Brain pericyte (primary cell): ENCODE measurements around the gene NAXE.
"Not testable (repeated sequence)": the region's sequence is repeated elsewhere in the genome, so short reads cannot be mapped to it uniquely, and the experiment has no call there.

ENCODE experiments used
- DNase-seq: peaks from one replicate; pipeline ENCODE4 v3.0.0-alpha.2; 2012; ENCODE audit warnings: low read depth, low spot score

NAXE gene

DNA sequence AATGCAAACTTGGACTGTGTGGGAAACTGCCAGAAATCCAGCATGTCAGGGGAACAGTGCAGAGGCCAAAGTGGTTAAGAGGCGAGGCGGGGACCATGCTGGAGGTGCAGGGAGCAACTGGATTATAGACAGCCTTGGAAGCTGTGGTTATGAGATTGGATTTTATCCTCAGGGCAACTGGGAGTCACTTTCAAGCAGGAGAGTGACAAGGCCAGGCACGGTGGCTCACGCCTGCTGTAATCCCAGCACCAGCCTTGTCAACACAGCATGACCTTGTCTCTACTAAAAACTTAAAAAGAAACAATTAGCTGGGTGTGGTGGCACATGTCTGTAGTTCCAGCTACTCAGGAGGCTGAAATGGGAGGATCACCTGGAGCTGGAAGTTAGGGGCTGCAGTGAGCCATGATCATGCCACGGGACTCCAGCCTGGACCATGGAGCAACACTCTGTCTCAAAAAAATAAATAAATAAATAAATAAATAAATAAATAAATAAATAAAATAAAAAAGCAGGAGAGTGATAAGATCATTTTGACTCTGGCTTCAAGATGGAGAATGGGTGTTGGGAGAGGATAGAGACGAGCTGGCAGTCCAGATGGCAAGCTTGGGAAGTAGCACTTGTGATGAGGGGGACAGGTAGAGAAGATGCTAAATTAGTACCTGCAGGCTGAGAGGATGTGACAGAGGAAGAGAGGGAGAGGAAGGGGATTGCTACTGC, 31.2 kb downstream of the NAXE start:
- DNase-seq, result no peak

DNA sequence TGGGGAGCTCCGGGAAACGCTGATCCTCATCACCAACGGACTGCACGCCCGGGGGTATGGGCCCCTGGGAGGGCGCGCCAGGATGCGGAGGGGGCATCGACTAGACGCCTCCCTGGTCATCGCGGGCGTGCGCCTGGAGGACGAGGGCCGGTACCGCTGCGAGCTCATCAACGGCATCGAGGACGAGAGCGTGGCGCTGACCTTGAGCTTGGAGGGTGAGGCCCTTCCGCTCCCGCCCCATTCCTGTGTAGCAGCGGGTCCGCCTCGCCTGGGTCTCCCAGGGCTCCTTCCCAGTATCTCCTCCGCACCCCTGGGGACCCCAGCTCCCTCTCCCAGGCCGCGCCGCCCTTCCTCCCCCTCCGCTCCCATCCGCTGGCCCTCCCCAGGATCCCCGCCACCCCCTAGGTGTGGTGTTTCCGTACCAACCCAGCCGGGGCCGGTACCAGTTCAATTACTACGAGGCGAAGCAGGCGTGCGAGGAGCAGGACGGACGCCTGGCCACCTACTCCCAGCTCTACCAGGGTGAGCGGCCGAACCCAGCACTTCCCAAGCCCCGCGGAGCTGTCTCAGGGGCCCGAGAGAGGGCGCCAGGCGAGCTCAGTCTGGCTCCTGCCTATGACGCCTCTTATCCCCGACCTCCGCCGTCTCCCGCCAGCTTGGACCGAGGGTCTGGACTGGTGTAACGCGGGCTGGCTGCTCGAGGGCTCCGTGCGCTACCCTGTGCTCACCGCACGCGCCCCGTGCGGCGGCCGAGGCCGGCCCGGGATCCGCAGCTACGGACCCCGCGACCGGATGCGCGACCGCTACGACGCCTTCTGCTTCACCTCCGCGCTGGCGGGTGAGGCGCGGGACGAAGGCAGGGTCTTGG, 32.6 kb downstream of the NAXE start:
- DNase-seq, result no peak

DNA sequence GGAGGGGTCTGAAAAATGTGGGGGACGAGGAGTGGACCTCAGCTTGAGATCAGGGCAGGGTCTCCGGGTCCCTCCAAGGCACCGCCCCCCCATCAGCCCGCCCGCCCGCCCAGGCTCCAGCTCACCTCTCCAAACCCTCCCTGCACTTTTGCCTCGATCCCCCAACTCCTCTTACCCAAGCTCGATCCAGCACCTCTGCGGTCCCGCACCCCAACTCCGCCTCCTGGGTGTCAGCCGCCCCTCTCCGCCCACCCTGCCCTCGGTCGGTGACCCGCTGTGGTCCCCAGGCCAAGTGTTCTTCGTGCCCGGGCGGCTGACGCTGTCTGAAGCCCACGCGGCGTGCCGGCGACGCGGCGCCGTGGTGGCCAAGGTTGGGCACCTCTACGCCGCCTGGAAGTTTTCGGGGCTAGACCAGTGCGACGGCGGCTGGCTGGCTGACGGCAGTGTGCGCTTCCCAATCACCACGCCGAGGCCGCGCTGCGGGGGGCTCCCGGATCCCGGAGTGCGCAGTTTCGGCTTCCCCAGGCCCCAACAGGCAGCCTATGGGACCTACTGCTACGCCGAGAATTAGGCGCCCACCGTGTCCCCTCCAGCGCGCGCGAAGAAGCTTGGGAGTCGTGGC, 33.3 kb downstream of the NAXE start:
- DNase-seq, result no peak

DNA sequence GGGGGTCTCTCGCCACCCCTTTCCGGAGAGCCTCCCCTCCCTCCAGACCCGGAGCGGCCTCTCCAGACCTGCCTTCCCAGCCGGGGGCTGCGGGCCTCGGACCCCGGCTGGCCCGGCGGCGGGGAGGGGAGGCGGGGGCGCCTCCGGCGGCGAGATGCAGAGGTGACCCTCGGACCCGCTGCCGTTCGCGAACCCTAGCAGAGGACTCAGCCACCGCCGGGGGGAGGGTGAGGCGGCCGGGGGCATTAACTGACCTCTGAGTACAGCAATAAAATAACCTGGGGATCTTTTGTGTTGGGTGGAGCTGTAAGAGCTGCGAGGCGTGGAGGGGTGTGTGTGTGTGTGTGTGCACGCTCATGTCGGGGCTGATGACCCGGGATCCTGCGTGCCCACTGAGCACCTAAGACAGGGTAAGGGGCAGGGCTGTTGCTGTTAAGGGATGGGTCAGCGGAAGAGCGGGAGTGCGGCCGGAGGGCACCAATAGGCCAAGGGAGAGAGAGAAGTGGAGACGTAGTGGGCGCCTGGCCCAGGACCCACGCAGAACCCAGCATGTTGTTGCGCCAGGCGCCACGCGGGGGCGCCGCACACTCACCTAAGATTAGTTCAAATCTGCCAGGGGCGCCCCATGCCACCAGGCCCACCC, 34.0 kb downstream of the NAXE start:
- no peak for DNase-seq

DNA sequence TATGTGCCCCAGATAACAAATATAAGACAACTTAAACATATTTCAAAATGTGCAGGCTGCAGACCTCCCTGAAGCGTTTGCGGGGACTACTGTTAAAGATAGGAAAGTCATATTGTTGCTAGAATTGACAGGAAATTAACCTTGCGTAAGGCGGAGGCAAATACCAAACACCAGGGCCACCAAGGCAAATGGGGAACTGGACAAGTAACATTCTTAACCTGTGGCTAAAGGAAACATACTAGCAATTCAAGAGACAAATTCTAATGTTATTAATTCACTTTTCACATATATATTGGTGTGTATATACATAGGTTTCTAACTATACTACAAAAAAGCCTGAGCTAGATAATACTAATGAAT, 34.5 kb downstream of the NAXE start:
- no peak for DNase-seq

DNA sequence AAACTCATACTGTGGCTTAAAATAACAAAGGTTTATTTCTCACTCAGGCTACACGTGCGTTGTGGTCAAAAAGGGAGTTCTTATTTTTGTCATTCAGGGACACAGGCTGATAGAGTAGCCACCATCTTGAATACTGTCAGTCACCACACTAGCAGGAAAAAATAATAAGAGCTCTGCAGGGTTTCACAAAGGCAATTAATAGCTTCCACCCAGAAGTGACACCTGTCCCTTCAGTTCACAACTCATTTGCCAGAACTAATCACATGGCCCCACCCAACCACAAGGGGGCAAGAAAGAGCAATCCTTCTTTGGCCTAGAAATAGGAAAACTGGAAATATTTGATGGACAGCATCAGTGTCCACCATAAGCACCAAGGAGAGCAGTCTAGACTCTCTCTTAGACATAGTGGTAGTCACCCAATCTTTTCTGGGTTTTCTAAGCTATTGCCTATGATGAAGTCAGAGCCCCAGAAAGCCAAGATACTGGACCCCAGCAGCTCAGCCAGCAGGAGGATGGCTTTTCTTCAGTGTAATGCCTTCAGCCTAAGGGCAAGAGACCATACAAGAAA, 35.8 kb downstream of the NAXE start:
- no peak for DNase-seq

DNA sequence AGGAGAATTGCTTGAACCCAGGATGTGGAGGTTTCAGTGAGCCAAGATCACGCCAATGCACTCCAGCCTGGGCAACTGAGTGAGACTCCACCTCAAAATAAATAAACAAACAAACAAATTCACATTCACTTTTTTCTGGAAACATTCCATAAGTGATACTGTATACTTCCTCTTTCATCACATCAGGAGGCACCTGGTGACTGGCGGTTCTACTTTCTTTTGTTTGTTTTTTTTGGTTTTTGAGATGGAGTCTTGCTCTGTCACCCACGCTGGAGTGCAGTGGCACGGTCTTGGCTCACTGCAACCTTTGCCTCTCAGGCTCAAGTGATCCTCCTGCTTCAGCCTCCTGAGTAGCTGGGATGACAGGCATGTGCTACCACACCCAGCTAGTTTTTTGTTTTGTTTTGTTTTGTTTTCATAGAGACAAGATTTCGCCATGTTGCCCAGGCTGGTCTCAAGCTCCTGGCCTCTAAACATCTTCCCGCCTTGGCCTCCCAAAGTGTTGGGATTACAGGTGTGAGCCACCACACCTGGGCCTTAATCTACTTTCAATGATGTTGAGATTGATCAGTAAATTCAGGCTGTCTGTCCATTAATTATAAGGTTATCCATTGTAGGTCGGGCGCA, 38.4 kb downstream of the NAXE start:
- DNase-seq, result no peak

DNA sequence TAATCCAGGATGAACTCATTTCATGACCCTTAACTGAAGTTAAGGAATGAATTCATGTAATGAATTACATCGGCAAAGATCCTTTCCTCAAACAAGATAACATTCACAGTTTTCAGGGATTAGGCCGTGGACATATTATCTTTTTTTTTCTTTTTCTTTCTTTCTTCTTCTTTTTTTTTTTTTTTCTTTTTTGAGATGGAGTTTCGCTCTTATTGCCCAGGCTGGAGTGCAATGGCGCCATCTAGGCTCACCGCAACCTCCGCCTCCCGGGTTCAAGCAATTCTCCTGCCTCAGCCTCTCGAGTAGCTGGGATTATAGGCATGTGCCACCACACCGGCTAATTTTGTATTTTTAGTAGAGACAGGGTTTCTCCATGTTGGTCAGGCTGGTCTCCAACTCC, 39.6 kb downstream of the NAXE start:
- not testable (repeated sequence) for DNase-seq

DNA sequence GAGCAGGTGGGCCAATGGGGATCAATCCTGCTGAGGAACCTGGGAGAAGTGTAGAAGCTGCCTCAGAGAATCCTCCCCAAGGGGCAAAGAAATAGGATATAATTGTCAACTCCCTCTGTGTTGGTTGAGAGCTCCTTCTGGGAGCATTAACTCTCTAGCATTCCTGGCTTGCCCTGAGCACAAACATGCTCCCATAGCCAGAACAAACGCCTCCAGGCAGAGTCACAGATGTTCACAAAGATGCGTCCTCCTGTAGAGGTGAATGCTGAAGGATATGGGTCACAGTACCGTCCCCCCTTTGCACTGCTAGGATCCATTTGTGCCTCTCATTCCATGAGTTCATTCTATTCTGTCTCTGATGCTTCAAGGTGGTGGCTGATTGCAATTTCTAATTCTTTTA, 40.8 kb downstream of the NAXE start:
- no peak for DNase-seq

DNA sequence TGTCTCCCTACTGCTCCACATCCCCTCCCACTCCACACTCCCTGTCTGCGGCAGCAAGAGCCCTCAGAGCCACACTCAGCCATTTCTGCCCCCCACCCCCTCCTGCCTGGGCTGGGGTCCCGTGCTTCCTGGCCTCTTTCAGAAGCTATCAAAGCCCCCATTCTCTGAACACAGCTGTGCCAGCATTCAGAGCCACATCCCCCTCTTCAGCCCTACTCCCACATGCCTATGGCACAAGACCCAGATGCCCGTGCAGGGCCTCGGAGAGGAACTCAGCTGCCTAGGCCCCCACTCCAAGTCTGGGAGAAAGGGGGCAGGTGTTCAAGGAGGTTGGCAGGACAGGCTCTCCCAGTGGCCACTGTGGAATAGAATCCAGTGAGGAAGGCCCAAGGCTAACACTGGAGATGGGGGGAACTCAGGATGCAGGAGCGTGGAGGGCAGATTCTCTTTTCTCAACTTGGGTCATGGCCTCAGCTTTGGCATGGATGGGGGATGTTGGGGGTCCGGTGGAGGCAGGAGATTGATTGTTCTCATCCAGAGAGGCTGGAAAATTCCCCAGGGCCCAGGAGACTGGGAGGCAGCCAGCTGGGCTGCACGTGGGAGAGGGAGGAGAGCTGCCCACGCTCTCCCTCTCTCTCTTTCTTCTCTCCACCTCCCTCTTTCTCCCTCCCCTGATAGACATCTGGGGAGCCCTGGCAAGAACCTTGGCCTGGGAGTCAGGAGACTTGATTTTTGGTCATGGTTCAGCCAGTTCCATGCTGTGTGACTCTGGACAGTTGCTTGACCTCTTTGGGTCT, 46.8 kb downstream of the NAXE start:
- DNase-seq, result no peak

DNA sequence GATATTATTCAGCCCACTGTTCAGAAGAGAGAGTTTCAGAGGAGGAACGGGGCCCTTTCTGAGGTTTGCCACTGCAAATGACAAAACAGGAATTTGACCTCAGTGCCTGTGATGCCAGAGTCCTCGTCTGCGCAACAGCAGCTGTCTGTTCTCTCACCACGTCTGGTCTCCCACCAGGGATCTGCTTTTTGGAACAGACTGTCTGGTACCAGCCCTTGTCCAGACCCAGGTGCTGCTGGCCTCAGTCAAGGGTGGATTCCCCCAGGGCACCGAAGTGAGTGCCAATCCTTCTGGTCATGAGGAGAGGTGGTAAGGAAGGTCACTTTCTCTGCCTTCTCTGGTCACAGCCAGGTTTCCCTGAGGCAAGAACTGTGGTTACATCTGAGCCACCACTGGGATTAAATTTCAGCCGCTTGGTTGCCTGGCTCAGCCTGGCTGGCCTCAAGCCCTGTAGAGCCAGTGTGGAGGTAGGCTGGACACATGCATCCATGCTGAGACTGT, 48.1 kb downstream of the NAXE start:
- DNase-seq, result no peak

DNA sequence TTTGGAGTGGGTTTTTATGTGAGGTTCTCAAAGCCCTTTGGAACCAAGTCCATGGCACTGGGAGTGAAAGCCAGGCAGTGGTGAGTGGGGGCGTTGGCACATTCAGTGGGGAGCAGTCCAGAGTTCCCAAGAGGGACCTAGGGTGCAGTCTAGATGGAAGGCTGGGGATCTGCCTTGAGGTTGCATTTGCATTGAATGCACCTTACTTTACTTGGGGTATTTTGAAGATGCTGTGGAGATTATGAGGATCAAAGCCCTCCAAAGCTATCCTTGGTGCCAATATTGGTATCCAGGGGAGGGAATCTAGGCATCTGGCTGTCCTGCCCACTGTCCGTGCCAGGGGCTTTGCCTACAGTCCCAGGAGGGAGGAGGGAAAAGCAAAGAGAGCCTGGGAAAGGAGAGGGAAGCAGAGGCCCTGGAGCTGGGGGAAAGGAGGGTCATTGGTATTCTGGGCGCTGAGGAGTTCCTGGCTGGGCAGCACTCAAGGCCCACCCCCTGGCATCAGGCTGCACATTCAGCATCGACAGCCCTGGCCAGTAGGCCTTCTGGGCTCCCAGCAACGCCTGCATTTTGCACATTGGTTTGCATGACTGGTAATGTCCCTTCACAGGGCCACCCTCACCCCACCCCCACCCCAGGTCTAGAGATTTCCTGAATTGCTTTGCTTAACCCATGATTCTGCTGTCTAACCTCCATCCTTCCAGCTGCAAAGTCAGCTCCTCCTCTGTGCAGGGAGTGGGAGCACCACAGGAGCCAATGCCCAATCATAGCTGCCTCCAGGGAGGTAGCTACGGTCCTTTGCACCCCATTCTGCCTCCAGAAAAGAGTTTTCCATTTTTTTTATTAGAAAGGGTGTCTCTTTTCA, 49.5 kb downstream of the NAXE start:
- no peak for DNase-seq

DNA sequence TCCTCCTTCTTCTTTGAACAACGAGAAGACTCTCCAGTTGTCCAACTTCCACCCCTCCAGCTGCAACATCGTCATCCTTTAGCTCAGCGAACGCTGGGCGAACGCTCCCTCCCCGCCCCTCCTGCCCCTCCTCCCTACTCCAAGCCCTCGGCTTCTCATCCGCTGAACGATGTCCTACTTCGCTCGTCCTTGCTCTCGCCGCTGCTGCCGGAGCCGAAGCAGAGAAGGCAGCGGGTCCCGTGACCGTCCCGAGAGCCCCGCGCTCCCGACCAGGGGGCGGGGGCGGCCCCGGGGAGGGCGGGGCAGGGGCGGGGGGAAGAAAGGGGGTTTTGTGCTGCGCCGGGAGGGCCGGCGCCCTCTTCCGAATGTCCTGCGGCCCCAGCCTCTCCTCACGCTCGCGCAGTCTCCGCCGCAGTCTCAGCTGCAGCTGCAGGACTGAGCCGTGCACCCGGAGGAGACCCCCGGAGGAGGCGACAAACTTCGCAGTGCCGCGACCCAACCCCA, 50.2 kb downstream of the NAXE start, which contains the start of gene BCAN:
TSS of gene BCAN (plus strand) at position 357 of the 504 bp plus-strand sequence. CDS start 3,938 bp downstream, outside the sequence.
- DNase-seq, result no peak

DNA sequence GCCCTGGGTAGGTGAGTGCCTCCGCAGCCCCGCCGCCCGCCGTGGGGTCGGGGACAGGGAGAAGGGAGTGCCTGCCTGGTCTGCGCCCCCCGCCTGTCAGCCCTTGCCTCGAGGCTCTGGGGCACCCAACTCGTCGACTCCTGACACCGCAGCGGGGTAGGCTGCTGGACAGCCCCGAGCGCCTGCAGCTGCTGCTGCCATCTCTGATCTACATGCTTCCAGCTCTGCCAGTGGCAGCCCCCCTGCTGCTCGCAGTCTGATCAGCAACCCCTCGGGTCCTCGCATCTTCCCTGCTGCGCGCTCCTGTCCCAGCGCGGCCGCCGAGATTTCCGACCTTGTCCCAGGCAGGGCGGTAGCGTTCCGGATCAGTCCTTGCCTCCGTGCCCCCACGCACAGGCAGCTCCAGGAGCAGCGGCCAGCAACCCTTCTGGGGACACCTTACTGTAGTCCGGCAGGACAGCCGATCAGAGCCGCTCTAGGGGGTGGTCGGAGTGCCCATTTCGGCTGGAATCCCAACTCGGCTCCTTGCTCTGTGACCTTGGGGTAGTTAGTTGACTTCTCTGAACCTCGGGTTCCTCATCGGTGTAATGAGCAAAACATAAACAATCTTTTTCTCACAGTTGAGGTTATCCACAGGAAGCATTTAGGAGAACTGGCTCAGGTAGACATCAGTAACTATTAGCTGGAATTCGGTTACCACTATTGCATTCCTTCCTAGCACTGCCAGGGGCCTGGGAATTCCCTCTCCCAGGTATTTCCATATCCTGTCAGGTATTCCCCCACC, 50.9 kb downstream of the NAXE start:
- no peak for DNase-seq

DNA sequence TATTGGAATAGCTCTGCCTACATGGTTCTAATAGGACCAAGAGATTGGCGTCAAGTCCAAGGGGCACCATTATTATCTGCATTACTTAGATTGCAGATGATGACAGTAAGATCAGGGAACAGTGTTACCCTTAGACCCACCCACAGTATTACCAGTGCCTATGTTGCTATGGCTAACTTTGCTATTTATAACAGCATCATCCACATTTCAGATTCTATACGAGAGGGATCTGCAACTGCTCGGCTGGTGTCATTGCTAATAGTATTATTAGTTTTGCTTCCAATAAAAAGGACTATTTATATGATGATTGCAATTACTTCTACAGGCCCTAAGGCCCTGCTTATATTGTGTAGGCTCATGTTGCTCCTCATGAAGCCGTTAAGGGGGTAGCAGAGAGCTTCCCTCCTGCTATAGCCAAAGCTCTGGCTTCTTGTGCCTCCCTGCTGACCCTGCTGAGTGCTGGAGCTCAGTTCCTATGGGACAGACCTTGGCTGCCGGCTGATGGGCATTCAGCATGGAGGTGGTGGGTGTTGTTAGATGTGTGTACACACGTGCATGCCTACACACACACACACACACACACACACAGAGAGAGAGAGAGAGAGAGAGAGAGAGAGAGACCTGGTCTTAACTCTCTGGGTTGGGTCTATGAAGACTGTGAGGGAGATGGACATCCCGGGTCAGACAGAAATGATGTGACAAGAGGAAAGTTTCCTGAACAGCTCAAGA, 51.6 kb downstream of the NAXE start:
- DNase-seq, result no peak

DNA sequence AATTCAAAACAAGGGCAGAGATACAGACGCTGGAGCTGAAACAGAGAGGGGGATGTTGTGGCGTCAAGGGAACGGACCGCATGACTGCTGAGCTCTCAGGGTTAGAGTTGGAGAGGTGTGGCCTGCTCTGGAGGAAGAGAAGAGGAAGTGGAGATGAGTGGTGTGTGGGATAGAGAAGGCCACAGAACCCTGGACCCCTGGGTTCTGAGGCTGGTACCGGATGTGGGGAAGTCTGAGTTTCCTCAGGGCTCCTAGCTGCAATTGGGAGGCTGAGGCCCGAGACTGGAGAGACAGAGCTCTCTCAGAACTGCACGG, 52.2 kb downstream of the NAXE start:
- no peak for DNase-seq
